Tibial artery (tissue), 4 donors: ENCODE results near the gene DNAAF1.

Experiments used
- DNase-seq, 2 donors: peaks; one replicate each; pipeline ENCODE4 v3.0.0-alpha.2; 2019
- H3K27ac ChIP-seq, 2 donors: fragments of 200-600 bp; sonication (generic) in 1 of 2; 1 replicate in 1 of 2; 2 replicates in 1 of 2; pipeline ENCODE4 v1.5.1; 2018 to 2019; ENCODE audit warnings: mild to moderate bottlenecking in 1 of 2
- H3K27me3 ChIP-seq, 2 donors: fragments of 200-600 bp; sonication (generic) in 1 of 2; one replicate each; pipeline versions ENCODE4 v1.5.1 to v1.6.0; 2016 to 2019
- H3K36me3 ChIP-seq, 3 donors: fragments of 200-600 bp; sonication (generic) in 2 of 3; one replicate each; pipeline ENCODE4 v1.5.1; 2016 to 2019; ENCODE audit warnings: mild to moderate bottlenecking in 2 of 3
- H3K4me1 ChIP-seq, 4 donors: fragments of 200-600 bp; sonication (generic) in 2 of 4; 1 replicate in 3 of 4; 2 replicates in 1 of 4; pipeline ENCODE4 v1.5.1; 2016 to 2019
- H3K4me3 ChIP-seq, 2 donors: fragments of 200-600 bp; sonication (generic) in 1 of 2; 1 replicate in 1 of 2; 2 replicates in 1 of 2; pipeline ENCODE4 v1.5.1; 2018 to 2019; ENCODE audit warnings: mild to moderate bottlenecking in 2 of 2
- H3K9me3 ChIP-seq, 3 donors: fragments of 200-600 bp; sonication (generic) in 1 of 3; one replicate each; pipeline ENCODE4 v1.5.1; 2016 to 2019
- CTCF ChIP-seq, 2 experiments: fragments of 200-600 bp in 1 of 2; fragments of 450-650 bp in 1 of 2; IDR thresholded peaks; one replicate each; pipeline ENCODE4 v1.5.1; 2017 to 2019; ENCODE audit warnings: antibody characterized with exemption in 2 of 2, mild to moderate bottlenecking in 1 of 2, moderate library complexity in 1 of 2
- intact Hi-C: fragments of 100-400 bp; cut with DNase I; formaldehyde crosslinking; loops from one replicate; pipeline ENCODE4 v1.15.0; 2023; ENCODE audit warnings: low total_unique reads

The DNAAF1 gene

GRCh38 chr16:84180519-84181140 lies 35.5 kb downstream of the DNAAF1 start:
- peaks cover 0 to 38% (median 32%) of the 10 kb centered on the region in 4 donors for H3K4me1 ChIP-seq
- DNase-seq, result no peak
- intact Hi-C loops, result loop anchor here (10.0 kb wide), 3 partner anchors 96 to 216 kb away; partner anchors contain the start of gene NECAB2

DNA sequence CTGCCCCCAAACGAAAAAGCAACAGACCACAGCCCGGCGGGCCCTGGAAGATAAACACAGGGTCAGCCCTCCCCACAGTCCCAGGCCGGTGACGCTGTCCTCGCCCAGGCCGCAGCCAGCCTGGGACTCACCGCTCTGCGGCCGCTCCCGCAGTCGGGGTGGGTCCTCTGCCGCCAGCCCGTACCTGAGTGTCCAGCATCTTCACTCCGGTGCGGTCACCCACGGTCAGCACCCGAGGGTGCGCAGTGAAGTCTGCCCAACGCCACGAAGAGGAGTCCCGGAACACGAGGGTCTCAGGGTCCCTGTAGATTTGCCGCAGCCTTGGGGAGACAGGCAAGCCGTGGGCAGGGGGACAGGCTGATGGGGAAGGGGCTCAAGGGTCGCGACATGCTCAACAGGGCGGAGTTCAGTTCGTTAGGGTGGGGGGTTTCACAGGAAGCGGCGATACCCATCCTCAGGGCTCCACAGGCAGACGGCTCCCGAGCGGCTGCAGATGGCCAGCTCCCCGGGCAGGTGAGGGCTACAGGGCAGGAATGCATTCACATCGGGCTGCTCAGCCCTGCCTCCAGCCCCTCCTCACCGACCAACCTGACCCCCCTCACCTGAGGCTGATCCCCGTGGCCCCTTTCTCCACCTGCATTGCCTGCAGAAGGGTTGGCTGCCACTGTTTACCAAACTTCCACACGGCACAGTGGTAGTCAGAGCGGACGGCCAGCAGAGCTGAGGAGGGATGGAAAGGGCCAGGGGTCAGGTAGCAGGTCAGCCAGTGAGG lies 36.2 kb downstream of the DNAAF1 start:
- TF ChIP-seq CTCF (IDR thresholded peaks at IDR 0.05), result no peak
- intact Hi-C loops, result loop anchor here (10.0 kb wide), 3 partner anchors 97 to 217 kb away; partner anchors contain the start of gene NECAB2
- no peak for DNase-seq
- no peak overlapping the region for H3K27ac ChIP-seq
- no peaks in the 10 kb centered on the region for H3K9me3 ChIP-seq
- no peaks in the 10 kb centered on the region for H3K27me3 ChIP-seq
- H3K4me1 ChIP-seq, result peaks cover 0 to 38% (median 28%) of the 10 kb centered on the region in 4 donors
- peaks cover 39 to 68% (median 63%) of the 10 kb centered on the region in 3 donors for H3K36me3 ChIP-seq
- no peak overlapping the region for H3K4me3 ChIP-seq

More at GRCh38 chr16:84180519-84181140, 35.5 kb downstream of the DNAAF1 start:
- no peaks in the 10 kb centered on the region for H3K27me3 ChIP-seq
- no peak overlapping the region for H3K4me3 ChIP-seq
- no peaks in the 10 kb centered on the region for H3K9me3 ChIP-seq
- H3K36me3 ChIP-seq, result peaks cover 39 to 68% (median 63%) of the 10 kb centered on the region in 3 donors
- no peak overlapping the region for H3K27ac ChIP-seq
- no peak for TF ChIP-seq CTCF (IDR thresholded peaks at IDR 0.05)

GRCh38 chr16:84182104-84182503 lies 37.0 kb downstream of the DNAAF1 start:
- no peak for TF ChIP-seq CTCF (IDR thresholded peaks at IDR 0.05)
- no peaks in the 10 kb centered on the region for H3K27me3 ChIP-seq
- intact Hi-C loops, result loop anchor here (10.0 kb wide), 3 partner anchors 97 to 217 kb away; partner anchors contain the start of gene NECAB2
- no peak for DNase-seq
- no peaks in the 10 kb centered on the region for H3K9me3 ChIP-seq
- H3K4me1 ChIP-seq, result peaks cover 0 to 31% (median 21%) of the 10 kb centered on the region in 4 donors
- H3K36me3 ChIP-seq, result peaks cover 39 to 68% (median 63%) of the 10 kb centered on the region in 3 donors
- H3K4me3 ChIP-seq, result no peak overlapping the region
- no peak overlapping the region for H3K27ac ChIP-seq

DNA sequence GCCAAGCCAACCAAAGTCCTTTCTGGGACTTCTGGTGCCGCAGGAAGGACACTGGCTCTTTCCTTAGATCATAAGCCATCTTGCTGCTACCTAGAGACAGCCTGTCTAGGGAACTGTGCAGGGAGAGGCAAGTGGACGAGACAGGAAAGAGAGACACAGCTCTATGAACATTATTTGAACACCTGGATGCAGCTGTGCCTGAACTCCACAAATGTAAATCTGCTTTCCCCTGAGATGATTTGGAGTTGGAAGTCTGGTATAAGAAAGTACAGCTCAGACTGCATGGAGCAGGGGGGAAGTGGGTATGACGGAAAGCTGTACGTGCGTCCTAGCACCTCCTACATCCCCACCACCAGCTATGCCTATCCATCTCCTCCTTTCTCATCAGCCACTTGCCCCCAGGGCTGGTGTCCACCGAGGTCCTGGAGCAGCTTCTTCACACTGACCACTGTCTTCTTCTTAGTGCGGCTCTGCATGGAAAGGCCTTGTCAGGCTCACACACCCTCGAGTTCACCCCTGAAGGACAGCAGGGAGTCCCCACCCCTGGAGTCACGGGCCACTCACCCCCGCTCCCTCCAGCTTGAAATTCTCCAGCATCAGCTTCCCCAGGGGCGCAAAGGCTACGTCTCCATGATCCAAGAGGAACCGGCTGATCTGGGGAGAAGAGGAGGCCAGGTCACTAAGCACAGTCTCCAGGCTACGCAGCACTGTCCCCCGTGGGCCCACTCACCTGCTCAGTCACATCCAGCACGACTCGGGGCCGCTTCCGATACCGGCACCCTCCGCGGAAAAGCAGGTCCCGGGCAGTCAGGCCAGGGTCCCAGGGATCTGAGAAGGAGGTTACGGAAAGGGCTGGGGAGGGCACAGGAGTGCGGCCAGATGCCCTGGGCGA lies 37.8 kb downstream of the DNAAF1 start:
- no peak for TF ChIP-seq CTCF (IDR thresholded peaks at IDR 0.05)
- no peak for DNase-seq
- intact Hi-C loops, result loop anchor here (10.0 kb wide), 3 partner anchors 98 to 218 kb away; partner anchors contain the start of gene NECAB2
- Histone ChIP-seq H3K27me3 (no peaks in the 10 kb centered on the region), H3K9me3 (no peaks in the 10 kb centered on the region), H3K4me3 (no peak overlapping the region), H3K36me3 (peaks cover 39 to 68% (median 63%) of the 10 kb centered on the region in 3 donors), H3K27ac (no peak overlapping the region), H3K4me1 (peaks cover 0 to 25% (median 13%) of the 10 kb centered on the region in 4 donors)

DNA sequence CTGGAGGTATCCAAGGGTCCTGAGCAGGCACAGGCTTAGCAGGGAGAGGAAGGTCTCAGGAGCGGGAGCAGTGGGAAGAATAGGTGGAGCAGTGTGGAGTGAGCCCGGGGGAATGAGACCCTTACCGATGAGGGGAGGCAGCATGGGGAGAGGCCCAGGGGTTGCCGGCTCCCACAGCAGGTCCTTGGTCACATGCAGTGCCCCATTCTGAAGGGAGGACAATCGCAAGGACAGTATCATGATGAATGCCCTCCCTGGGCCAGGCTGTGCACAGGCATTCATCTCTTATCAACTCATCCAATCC lies 38.4 kb downstream of the DNAAF1 start:
- Histone ChIP-seq H3K9me3 (no peaks in the 10 kb centered on the region), H3K36me3 (peaks cover 39 to 66% (median 59%) of the 10 kb centered on the region in 3 donors), H3K4me1 (peaks cover 0 to 22% (median 10%) of the 10 kb centered on the region in 4 donors), H3K4me3 (no peak overlapping the region), H3K27me3 (no peaks in the 10 kb centered on the region), H3K27ac (no peak overlapping the region)
- no peak for DNase-seq
- intact Hi-C loops, result loop anchor here (10.0 kb wide), 3 partner anchors 99 to 219 kb away; partner anchors contain the start of gene NECAB2
- no peak for TF ChIP-seq CTCF (IDR thresholded peaks at IDR 0.05)
